H9 (cell line): Measurements from ENCODE around the gene LSMEM2. TPM values are rescaled to one million over a fixed set of nuclear protein-coding genes. Genes with fewer than 3 reads are reported as not detected.

Experiments used
- DNase-seq: peaks from one replicate; pipeline ENCODE4 v3.0.0-alpha.2; 2017
- H2AFZ ChIP-seq: one replicate; pipeline ENCODE4 v1.6.1; 2013; ENCODE audit warnings: mild to moderate bottlenecking, low read length, control low read depth, moderate library complexity
- H2AK5ac ChIP-seq: 2 replicates; pipeline ENCODE4 v1.6.1; 2013; ENCODE audit warnings: low read length, control low read depth, mixed read lengths; ENCODE audit not compliant: insufficient read length
- H2BK120ac ChIP-seq: one replicate; pipeline ENCODE4 v1.6.1; 2013; ENCODE audit warnings: low read depth, mild to moderate bottlenecking, low read length, control low read depth, inconsistent platforms; ENCODE audit not compliant: poor library complexity, severe bottlenecking
- H2BK12ac ChIP-seq: 2 replicates; pipeline ENCODE4 v1.6.1; 2013; ENCODE audit warnings: low read length, control low read depth, mixed read lengths, low read depth; ENCODE audit not compliant: insufficient read length
- H2BK15ac ChIP-seq: 2 replicates; pipeline ENCODE4 v1.6.1; 2013; ENCODE audit warnings: low read depth, low read length, control low read depth
- H2BK20ac ChIP-seq: one replicate; pipeline ENCODE4 v1.6.1; 2013; ENCODE audit warnings: low read depth, mild to moderate bottlenecking, low read length, control low read depth, inconsistent platforms; ENCODE audit not compliant: poor library complexity, severe bottlenecking
- H2BK5ac ChIP-seq: 2 replicates; pipeline ENCODE4 v1.6.1; 2013; ENCODE audit warnings: low read length, control low read depth, mixed read lengths; ENCODE audit not compliant: insufficient read length
- H3K14ac ChIP-seq: 2 replicates; pipeline ENCODE4 v1.6.1; 2013; ENCODE audit warnings: low read length, control low read depth; ENCODE audit not compliant: insufficient read depth
- H3K18ac ChIP-seq: 2 replicates; pipeline ENCODE4 v1.6.1; 2013; ENCODE audit warnings: low read depth, mild to moderate bottlenecking, mixed read lengths, low read length, control low read depth; ENCODE audit not compliant: insufficient read length
- H3K23ac ChIP-seq: 2 replicates; pipeline ENCODE4 v1.6.1; 2013; ENCODE audit warnings: low read length, control low read depth, mixed read lengths, low read depth; ENCODE audit not compliant: insufficient read length
- H3K23me2 ChIP-seq: 2 replicates; pipeline ENCODE4 v1.6.1; 2013; ENCODE audit warnings: low read depth, mild to moderate bottlenecking, mixed read lengths, low read length, control low read depth; ENCODE audit not compliant: insufficient read length, poor library complexity, severe bottlenecking
- H3K27ac ChIP-seq: 2 replicates; pipeline ENCODE4 v1.5.1; 2013; ENCODE audit warnings: low read length, control low read depth, mixed read lengths, low read depth; ENCODE audit not compliant: insufficient read length
- H3K27me3 ChIP-seq: 2 replicates; pipeline ENCODE4 v1.6.1; 2013; ENCODE audit warnings: low read length, control low read depth, inconsistent platforms; ENCODE audit not compliant: insufficient read depth
- H3K4ac ChIP-seq: 2 replicates; pipeline ENCODE4 v1.6.1; 2013; ENCODE audit warnings: low read depth, mild to moderate bottlenecking, control low read depth, inconsistent platforms, low read length, moderate library complexity
- H3K4me1 ChIP-seq: 2 replicates; pipeline ENCODE4 v1.6.1; 2013; ENCODE audit warnings: low read length, control low read depth, inconsistent platforms; ENCODE audit not compliant: insufficient read depth
- H3K4me2 ChIP-seq: 2 replicates; pipeline ENCODE4 v1.6.1; 2013; ENCODE audit warnings: low read length, control low read depth, mixed read lengths; ENCODE audit not compliant: insufficient read length, insufficient read depth
- H3K56ac ChIP-seq: 2 replicates; pipeline ENCODE4 v1.6.1; 2013; ENCODE audit warnings: low read depth, mild to moderate bottlenecking, mixed read lengths, low read length, control low read depth; ENCODE audit not compliant: insufficient read length
- H3K79me1 ChIP-seq: 2 replicates; pipeline ENCODE4 v1.6.1; 2013; ENCODE audit warnings: low read depth, mild to moderate bottlenecking, moderate library complexity, low read length, control low read depth, inconsistent platforms; ENCODE audit not compliant: insufficient read depth, poor library complexity, severe bottlenecking
- H3K79me2 ChIP-seq: 2 replicates; pipeline ENCODE4 v1.6.1; 2013; ENCODE audit warnings: low read length, control low read depth, inconsistent platforms; ENCODE audit not compliant: insufficient read depth
- H3K9ac ChIP-seq: 2 replicates; pipeline ENCODE4 v1.6.1; 2013; ENCODE audit warnings: low read length, control low read depth, mixed read lengths; ENCODE audit not compliant: insufficient read length; ENCODE audit errors: extremely low read depth
- H3K9me3 ChIP-seq: one replicate; pipeline ENCODE4 v1.6.1; 2013; ENCODE audit warnings: low read depth, low read length, inconsistent platforms; ENCODE audit not compliant: control insufficient read depth
- H3T11ph ChIP-seq: one replicate; pipeline ENCODE4 v1.6.1; 2013; ENCODE audit warnings: mild to moderate bottlenecking, low read length, control low read depth, inconsistent platforms
- H4K20me1 ChIP-seq: one replicate; pipeline ENCODE4 v1.6.1; 2013; ENCODE audit not compliant: control insufficient read depth, insufficient read length, insufficient read depth
- H4K5ac ChIP-seq: 2 replicates; pipeline ENCODE4 v1.6.1; 2013; ENCODE audit warnings: low read depth, mild to moderate bottlenecking, mixed read lengths, low read length, control low read depth; ENCODE audit not compliant: insufficient read length
- H4K8ac ChIP-seq: replicated peaks from 2 replicates; pipeline ENCODE4 v1.6.1; 2013; ENCODE audit warnings: low read length, control low read depth, mixed read lengths, low read depth; ENCODE audit not compliant: insufficient read length
- H4K91ac ChIP-seq: 2 replicates; pipeline ENCODE4 v1.6.1; 2013; ENCODE audit warnings: low read depth, mild to moderate bottlenecking, moderate library complexity, mixed read lengths, low read length, control low read depth; ENCODE audit not compliant: insufficient read length
- H3K27ac Mint-ChIP-seq, 3 experiments: 2 replicates in 2 of 3; 3 replicates in 1 of 3; pipeline ENCODE4 v1.8.0; 2020 to 2021; ENCODE audit warnings: mixed read lengths in 3 of 3, mild to moderate bottlenecking in 1 of 3, moderate library complexity in 1 of 3
- H3K27me3 Mint-ChIP-seq: 2 replicates; pipeline ENCODE4 v1.8.0; 2021; ENCODE audit warnings: low read depth, mild to moderate bottlenecking, moderate library complexity, mixed read lengths
- H3K36me3 Mint-ChIP-seq, 3 experiments: 2 replicates in 2 of 3; 3 replicates in 1 of 3; pipeline ENCODE4 v1.8.0; 2020 to 2021; ENCODE audit warnings: low read depth in 3 of 3, mixed read lengths in 3 of 3; ENCODE audit not compliant: insufficient read depth in 1 of 3
- H3K4me1 Mint-ChIP-seq, 2 experiments: 2 replicates each; pipeline ENCODE4 v1.8.0; 2020; ENCODE audit warnings: mixed read lengths in 2 of 2
- H3K4me3 Mint-ChIP-seq, 2 experiments: 2 replicates in 1 of 2; 3 replicates in 1 of 2; pipeline ENCODE4 v1.8.0; 2020 to 2021; ENCODE audit warnings: mild to moderate bottlenecking in 2 of 2, mixed read lengths in 2 of 2, moderate library complexity in 1 of 2
- H3K9me3 Mint-ChIP-seq, 2 experiments: 2 replicates in 1 of 2; 3 replicates in 1 of 2; pipeline ENCODE4 v1.8.0; 2020; ENCODE audit warnings: mild to moderate bottlenecking in 2 of 2, mixed read lengths in 2 of 2, moderate library complexity in 1 of 2
- WGBS: extraction: QIAGEN DNeasy Blood & Tissue Kit; methylation state at CpG from one replicate; pipeline ENCODE4 v1.1.7; 2013; ENCODE audit warnings: missing lambda C conversion rate, low lambda C conversion rate, mixed read lengths; ENCODE audit not compliant: insufficient read length; ENCODE audit errors: extremely low coverage; 5-methylcytosine and 5-hydroxymethylcytosine counted together
- total RNA-seq: library from RNA; stranded (reverse); gene quantifications from 2 replicates; pipeline ENCODE4 v1.2.1, GENCODE V29; 2021
- TF ChIP-seq, protein P1 (sequence below): fragments of 200-600 bp; sonication (generic); conservative IDR thresholded peaks from 3 replicates; pipeline ENCODE4 v1.8.0; 2021; ENCODE audit warnings: antibody characterized with exemption, mild to moderate bottlenecking

Gene LSMEM2
- total RNA-seq, 1 experiment from 2014 or later = 0.50 TPM

GRCh38 chr3:50295553-50296431 is 16.9 kb downstream of the LSMEM2 start:
- Histone ChIP-seq H3K9me3 (no peaks in the 10 kb centered on the region), H2BK12ac (no peak overlapping the region), H2BK20ac (no peak overlapping the region), H4K20me1 (no peaks in the 10 kb centered on the region), H2BK120ac (no peak overlapping the region), H3K27ac (no peak overlapping the region), H3K56ac (no peak overlapping the region), H3K4me2 (no peak overlapping the region), H3K4ac (no peak overlapping the region), H3K4me1 (no peaks in the 10 kb centered on the region), H3K14ac (no peak overlapping the region), H3K27me3 (no peaks in the 10 kb centered on the region), H3K23me2 (peaks cover 11% of the 10 kb centered on the region), H3K9ac (no peak overlapping the region), H3K79me2 (peaks cover 3% of the 10 kb centered on the region; the same call in 1 of the 2 replicates), H2BK15ac (no peak overlapping the region), H2AFZ (no peak overlapping the region), H4K8ac (no peak overlapping the region), H2BK5ac (no peak overlapping the region), H4K91ac (no peak overlapping the region), H3K79me1 (no peaks in the 10 kb centered on the region), H4K5ac (no peak overlapping the region), H3T11ph (no peak overlapping the region), H3K23ac (no peak overlapping the region), H3K18ac (no peak overlapping the region), H2AK5ac (no peak overlapping the region)
- Mint-ChIP-seq H3K4me3 (no peak overlapping the region), H3K36me3 (peaks cover 7 to 12% (median 7%) of the 10 kb centered on the region in 3 experiments; a peak in 4 of 7 replicates), H3K27me3 (no peaks in the 10 kb centered on the region), H3K4me1 (peaks cover 25 to 27% of the 10 kb centered on the region in 2 experiments), H3K27ac (no peak overlapping the region), H3K9me3 (no peaks in the 10 kb centered on the region; a peak in 1 of 5 replicates)
- DNase-seq = no peak
- no CpG with 5 or more reads among the region's 8 CpGs for WGBS
- TF ChIP-seq, protein P1, sequence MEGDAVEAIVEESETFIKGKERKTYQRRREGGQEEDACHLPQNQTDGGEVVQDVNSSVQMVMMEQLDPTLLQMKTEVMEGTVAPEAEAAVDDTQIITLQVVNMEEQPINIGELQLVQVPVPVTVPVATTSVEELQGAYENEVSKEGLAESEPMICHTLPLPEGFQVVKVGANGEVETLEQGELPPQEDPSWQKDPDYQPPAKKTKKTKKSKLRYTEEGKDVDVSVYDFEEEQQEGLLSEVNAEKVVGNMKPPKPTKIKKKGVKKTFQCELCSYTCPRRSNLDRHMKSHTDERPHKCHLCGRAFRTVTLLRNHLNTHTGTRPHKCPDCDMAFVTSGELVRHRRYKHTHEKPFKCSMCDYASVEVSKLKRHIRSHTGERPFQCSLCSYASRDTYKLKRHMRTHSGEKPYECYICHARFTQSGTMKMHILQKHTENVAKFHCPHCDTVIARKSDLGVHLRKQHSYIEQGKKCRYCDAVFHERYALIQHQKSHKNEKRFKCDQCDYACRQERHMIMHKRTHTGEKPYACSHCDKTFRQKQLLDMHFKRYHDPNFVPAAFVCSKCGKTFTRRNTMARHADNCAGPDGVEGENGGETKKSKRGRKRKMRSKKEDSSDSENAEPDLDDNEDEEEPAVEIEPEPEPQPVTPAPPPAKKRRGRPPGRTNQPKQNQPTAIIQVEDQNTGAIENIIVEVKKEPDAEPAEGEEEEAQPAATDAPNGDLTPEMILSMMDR = no peak
